ENCODE data around the gene RASGRF2. TPM values are rescaled to one million over a fixed set of nuclear protein-coding genes. Genes with fewer than 3 reads are reported as not detected.

RASGRF2 gene
- total RNA-seq, 4 donors from 2014 or later = 1.0 to 5.3 (median 1.8) TPM

- no peak for TF ChIP-seq CTCF (IDR thresholded peaks at IDR 0.05)
- TF ChIP-seq POLR2A (IDR thresholded peaks at IDR 0.05) = no peak
- 73 to 74% methylated on average over 2 of the region's 2 CpGs for WGBS, 2 donors
- DNase-seq (ENCODE audit: low spot score in 2 of 2) = no peak
- intact Hi-C loops (cut with DNase I; ENCODE audit: low total_unique reads) = no loop called here
- no peak overlapping the region for H3K4me3 ChIP-seq (ENCODE audit: low read depth, poor library complexity, severe bottlenecking)
Measured at GRCh38 chr5:80988419-80988935, 28.3 kb downstream of the RASGRF2 start.

- intact Hi-C loops (cut with DNase I; ENCODE audit: low total_unique reads) = no loop called here
- TF ChIP-seq POLR2A (IDR thresholded peaks at IDR 0.05) = no peak
- no peak for TF ChIP-seq CTCF (IDR thresholded peaks at IDR 0.05)
- H3K4me3 ChIP-seq (ENCODE audit: low read depth, poor library complexity, severe bottlenecking) = no peak overlapping the region
- 81 to 83% methylated on average over 3 of the region's 3 CpGs for WGBS, 2 donors
- no peak for DNase-seq (ENCODE audit: low spot score in 2 of 2)
Measured at GRCh38 chr5:80989883-80990282, 29.7 kb downstream of the RASGRF2 start.

DNA sequence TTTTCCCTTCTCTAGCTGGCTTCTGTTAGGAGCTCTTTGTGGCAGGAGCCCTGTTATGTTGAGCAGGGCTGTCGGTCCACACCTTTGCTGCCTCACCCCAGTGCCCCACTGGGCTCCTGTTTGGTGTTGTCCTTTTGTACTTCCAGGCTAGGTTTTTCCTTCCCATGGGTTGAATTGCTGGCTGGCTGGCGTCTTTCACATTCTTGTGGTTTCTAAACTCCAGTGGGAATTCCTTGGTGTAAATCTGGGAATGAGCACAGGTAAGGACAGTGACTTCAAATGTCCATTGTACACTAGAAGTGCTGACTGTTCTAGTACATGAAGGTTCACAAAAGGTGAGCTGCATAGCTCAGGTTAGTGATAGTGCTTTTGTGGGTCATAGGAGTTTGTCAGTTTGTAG, 30.4 kb downstream of the RASGRF2 start:
- no peak for DNase-seq (ENCODE audit: low spot score in 2 of 2)
- WGBS, 2 donors = 73 to 75% methylated on average over 2 of the region's 2 CpGs
- no peak overlapping the region for H3K4me3 ChIP-seq (ENCODE audit: low read depth, poor library complexity, severe bottlenecking)
- TF ChIP-seq POLR2A (IDR thresholded peaks at IDR 0.05) = no peak
- TF ChIP-seq CTCF (IDR thresholded peaks at IDR 0.05) = no peak
- intact Hi-C loops (cut with DNase I; ENCODE audit: low total_unique reads) = no loop called here

- intact Hi-C loops (cut with DNase I; ENCODE audit: low total_unique reads) = no loop called here
- TF ChIP-seq POLR2A (IDR thresholded peaks at IDR 0.05) = no peak
- no peak for TF ChIP-seq CTCF (IDR thresholded peaks at IDR 0.05)
- WGBS, 2 donors = 82 to 90% methylated on average over 1 of the region's 1 CpG
- no peak overlapping the region for H3K4me3 ChIP-seq (ENCODE audit: low read depth, poor library complexity, severe bottlenecking)
- no peak for DNase-seq (ENCODE audit: low spot score in 2 of 2)
Measured at GRCh38 chr5:80990971-80991370, 30.8 kb downstream of the RASGRF2 start.

DNA sequence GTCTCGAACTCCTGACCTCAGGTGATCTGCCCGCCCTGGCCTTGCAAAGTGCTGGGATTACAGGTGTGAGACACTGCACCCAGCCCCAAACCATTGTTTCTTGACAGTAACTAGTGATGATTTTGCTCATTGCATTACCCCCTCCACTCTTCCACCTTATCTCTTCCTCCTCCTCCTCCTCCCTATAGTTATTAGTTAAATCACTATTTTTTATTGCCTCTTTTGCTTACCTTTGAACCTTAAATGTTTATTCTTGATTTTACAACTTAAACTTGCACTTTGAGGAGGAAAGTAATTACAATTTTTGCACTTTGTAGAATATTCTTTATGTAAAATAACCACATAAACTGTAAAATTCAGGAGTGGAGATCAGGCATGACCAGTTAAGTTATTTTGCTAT, 35.7 kb downstream of the RASGRF2 start:
- DNase-seq (ENCODE audit: low spot score in 2 of 2) = no peak
- 91 to 92% methylated on average over 2 of the region's 2 CpGs for WGBS, 2 donors
- TF ChIP-seq CTCF (IDR thresholded peaks at IDR 0.05) (no peak), POLR2A (IDR thresholded peaks at IDR 0.05) (no peak)
- intact Hi-C loops (cut with DNase I; ENCODE audit: low total_unique reads) = no loop called here
- no peak overlapping the region for H3K4me3 ChIP-seq (ENCODE audit: low read depth, poor library complexity, severe bottlenecking)

DNA sequence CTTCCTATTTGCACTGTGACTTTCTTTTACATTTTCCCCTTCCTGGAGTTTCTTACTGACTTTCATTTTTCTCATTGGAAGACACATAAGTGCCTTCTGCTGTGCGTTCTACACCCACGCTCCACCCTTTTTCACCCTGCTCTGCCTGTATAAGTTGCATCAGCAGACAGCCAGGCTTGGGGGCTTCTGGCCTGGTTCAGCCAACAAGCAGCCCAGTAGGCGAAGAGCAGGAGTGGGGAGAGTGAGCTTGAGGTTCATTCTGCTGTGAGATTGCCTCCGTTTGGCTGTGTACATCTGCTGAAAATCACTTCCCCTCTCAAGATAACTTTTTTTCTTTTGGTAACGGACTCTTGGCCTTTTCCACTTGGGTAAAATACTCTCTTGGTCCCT, 38.4 kb downstream of the RASGRF2 start:
- intact Hi-C loops (cut with DNase I; ENCODE audit: low total_unique reads) = no loop called here
- WGBS, 2 donors = 78 to 82% methylated on average over 5 of the region's 5 CpGs
- H3K4me3 ChIP-seq (ENCODE audit: low read depth, poor library complexity, severe bottlenecking) = no peak overlapping the region
- no peak for DNase-seq (ENCODE audit: low spot score in 2 of 2)
- TF ChIP-seq CTCF (IDR thresholded peaks at IDR 0.05) (no peak), POLR2A (IDR thresholded peaks at IDR 0.05) (no peak)
